Measurements from ENCODE around the gene CDHR5. TPM values are rescaled to one million over a fixed set of nuclear protein-coding genes. Genes with fewer than 3 reads are reported as not detected.

Gene CDHR5
- total RNA-seq, 3 donors from 2014 or later, result 195 to 549 (median 316) TPM

- TF ChIP-seq, protein P1, sequence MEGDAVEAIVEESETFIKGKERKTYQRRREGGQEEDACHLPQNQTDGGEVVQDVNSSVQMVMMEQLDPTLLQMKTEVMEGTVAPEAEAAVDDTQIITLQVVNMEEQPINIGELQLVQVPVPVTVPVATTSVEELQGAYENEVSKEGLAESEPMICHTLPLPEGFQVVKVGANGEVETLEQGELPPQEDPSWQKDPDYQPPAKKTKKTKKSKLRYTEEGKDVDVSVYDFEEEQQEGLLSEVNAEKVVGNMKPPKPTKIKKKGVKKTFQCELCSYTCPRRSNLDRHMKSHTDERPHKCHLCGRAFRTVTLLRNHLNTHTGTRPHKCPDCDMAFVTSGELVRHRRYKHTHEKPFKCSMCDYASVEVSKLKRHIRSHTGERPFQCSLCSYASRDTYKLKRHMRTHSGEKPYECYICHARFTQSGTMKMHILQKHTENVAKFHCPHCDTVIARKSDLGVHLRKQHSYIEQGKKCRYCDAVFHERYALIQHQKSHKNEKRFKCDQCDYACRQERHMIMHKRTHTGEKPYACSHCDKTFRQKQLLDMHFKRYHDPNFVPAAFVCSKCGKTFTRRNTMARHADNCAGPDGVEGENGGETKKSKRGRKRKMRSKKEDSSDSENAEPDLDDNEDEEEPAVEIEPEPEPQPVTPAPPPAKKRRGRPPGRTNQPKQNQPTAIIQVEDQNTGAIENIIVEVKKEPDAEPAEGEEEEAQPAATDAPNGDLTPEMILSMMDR (IDR thresholded peaks at IDR 0.05), result no peak
- Histone ChIP-seq H3K4me1 (ENCODE audit: low read depth) (peaks cover 29% of the 10 kb centered on the region), H3K36me3 (ENCODE audit: low read depth) (peaks cover 4% of the 10 kb centered on the region), H3K9me3 (no peaks in the 10 kb centered on the region), H3K4me3 (no peak overlapping the region)
- DNase-seq (peak; percentile 82 to 91 (median 82)), ATAC-seq (peak; percentile 59)
- intact Hi-C loops (cut with DNase I, micrococcal nuclease), result no loop called here
Measured at GRCh38 chr11:612201-612960, 12.4 kb downstream of the CDHR5 start.

GRCh38 chr11:611001-611996 is 13.5 kb downstream of the CDHR5 start:
- H3K9me3 ChIP-seq, result no peaks in the 10 kb centered on the region
- DNase-seq, result peak in 2 of 3 donors; percentile 38 to 63

DNA sequence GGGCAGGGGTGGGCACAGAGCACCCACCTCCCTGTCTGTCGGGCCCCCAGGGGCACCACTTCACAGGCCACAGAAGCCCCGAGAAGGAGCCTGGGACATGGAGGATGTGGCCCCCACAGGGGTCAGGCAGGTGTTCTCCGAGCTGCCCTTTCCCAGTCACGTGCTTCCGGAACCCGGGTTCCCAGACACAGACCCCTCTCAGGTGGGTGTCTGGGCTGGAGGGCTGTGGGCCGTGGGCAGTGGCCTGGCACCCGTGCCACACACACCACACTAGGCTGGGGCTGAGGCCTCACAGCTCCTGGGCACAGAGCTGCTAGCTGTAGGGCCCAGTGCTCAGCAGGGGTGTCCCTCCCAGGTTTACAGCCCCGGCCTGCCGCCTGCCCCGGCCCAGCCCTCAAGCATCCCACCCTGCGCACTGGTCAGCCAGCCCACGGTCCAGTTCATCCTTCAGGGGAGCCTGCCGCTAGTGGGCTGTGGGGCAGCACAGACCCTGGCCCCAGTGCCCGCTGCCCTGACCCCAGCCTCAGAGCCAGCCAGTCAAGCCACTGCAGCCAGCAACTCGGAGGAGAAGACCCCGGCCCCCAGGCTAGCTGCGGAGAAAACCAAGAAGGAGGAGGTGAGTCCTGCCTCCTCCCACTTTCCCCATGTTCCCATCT is 14.5 kb downstream of the CDHR5 start:
- peaks cover 29% of the 10 kb centered on the region for H3K4me1 ChIP-seq (ENCODE audit: low read depth)
- peaks cover 18% of the 10 kb centered on the region for H3K36me3 ChIP-seq (ENCODE audit: low read depth)
- intact Hi-C loops (cut with DNase I, micrococcal nuclease), result no loop called here
- TF ChIP-seq, protein P1 (IDR thresholded peaks at IDR 0.05), result no peak
- no peak for ATAC-seq
- no peak overlapping the region for H3K4me3 ChIP-seq
- DNase-seq, result peak in 2 of 3 donors; percentile 24 to 45
- H3K9me3 ChIP-seq, result no peaks in the 10 kb centered on the region

More at GRCh38 chr11:611001-611996, 13.5 kb downstream of the CDHR5 start:
- Histone ChIP-seq H3K4me1 (ENCODE audit: low read depth) (peaks cover 29% of the 10 kb centered on the region), H3K36me3 (ENCODE audit: low read depth) (peaks cover 9% of the 10 kb centered on the region), H3K4me3 (no peak overlapping the region)
- TF ChIP-seq, protein P1 (IDR thresholded peaks at IDR 0.05), result no peak
- intact Hi-C loops (cut with DNase I, micrococcal nuclease), result no loop called here
- no peak for ATAC-seq

- DNase-seq (peak in 2 of 3 donors; percentile 23 to 49), ATAC-seq (no peak)
- Histone ChIP-seq H3K36me3 (ENCODE audit: low read depth) (peaks cover 23% of the 10 kb centered on the region), H3K4me1 (ENCODE audit: low read depth) (peaks cover 20% of the 10 kb centered on the region), H3K4me3 (no peak overlapping the region), H3K9me3 (no peaks in the 10 kb centered on the region)
- intact Hi-C loops (cut with DNase I, micrococcal nuclease), result no loop called here
- TF ChIP-seq, protein P1 (IDR thresholded peaks at IDR 0.05), result no peak
Measured at GRCh38 chr11:609341-609811, 15.4 kb downstream of the CDHR5 start.

- DNase-seq, result peak in 2 of 3 donors; percentile 24 to 46
- peaks cover 14% of the 10 kb centered on the region for H3K4me1 ChIP-seq (ENCODE audit: low read depth)
- no peak overlapping the region for H3K4me3 ChIP-seq
- ATAC-seq, result no peak
- intact Hi-C loops (cut with DNase I, micrococcal nuclease), result no loop called here
- TF ChIP-seq, protein P1 (IDR thresholded peaks at IDR 0.05), result no peak
- peaks cover 23% of the 10 kb centered on the region for H3K36me3 ChIP-seq (ENCODE audit: low read depth)
- H3K9me3 ChIP-seq, result no peaks in the 10 kb centered on the region
Measured at GRCh38 chr11:608791-609251, 15.9 kb downstream of the CDHR5 start.
